Lung (tissue), 12 donors: ENCODE measurements around the gene FBXO10. TPM values are rescaled to one million over a fixed set of nuclear protein-coding genes. Genes with fewer than 3 reads are reported as not detected.

Experiments
- ATAC-seq: fragments of 200-7000 bp; cut with Tn5 transposase; one replicate; pipeline ENCODE4 v1.9.1; 2020; ENCODE audit warnings: moderate number of reproducible peaks; ENCODE audit not compliant: insufficient read depth, low FRiP score
- DNase-seq, 3 donors: peaks; one replicate each; pipeline ENCODE4 v3.0.0-alpha.2; 2013 to 2017
- H3K27ac ChIP-seq, 2 donors: one replicate each; pipeline ENCODE4 v1.5.1; 2013; ENCODE audit warnings: mild to moderate bottlenecking in 2 of 2, moderate library complexity in 2 of 2, control low read depth in 1 of 2, inconsistent platforms in 1 of 2, low read depth in 1 of 2, low read length in 1 of 2
- H3K27me3 ChIP-seq, 3 donors: one replicate each; pipeline ENCODE4 v1.5.1; 2013; ENCODE audit warnings: low read length in 2 of 3; ENCODE audit not compliant: control insufficient read depth in 3 of 3, insufficient read depth in 3 of 3
- H3K36me3 ChIP-seq, 4 donors: one replicate each; pipeline ENCODE4 v1.5.1; 2013; ENCODE audit warnings: low read length in 4 of 4, mild to moderate bottlenecking in 1 of 4, moderate library complexity in 1 of 4; ENCODE audit not compliant: control insufficient read depth in 4 of 4, insufficient read depth in 4 of 4
- H3K4me1 ChIP-seq, 5 donors: one replicate each; pipeline ENCODE4 v1.5.1; 2013; ENCODE audit warnings: low read length in 5 of 5, mild to moderate bottlenecking in 2 of 5, moderate library complexity in 1 of 5; ENCODE audit not compliant: control insufficient read depth in 5 of 5, insufficient read depth in 5 of 5
- H3K4me3 ChIP-seq: one replicate; pipeline ENCODE4 v1.5.1; 2013; ENCODE audit warnings: mild to moderate bottlenecking, control low read depth, moderate library complexity
- H3K9ac ChIP-seq, 2 donors: one replicate each; pipeline ENCODE4 v1.5.1; 2013; ENCODE audit warnings: low read length in 2 of 2, control low read depth in 1 of 2; ENCODE audit not compliant: insufficient read depth in 1 of 2
- H3K9me3 ChIP-seq, 4 donors: one replicate each; pipeline ENCODE4 v1.5.1; 2013; ENCODE audit warnings: low read length in 3 of 4, mild to moderate bottlenecking in 1 of 4, moderate library complexity in 1 of 4; ENCODE audit not compliant: control insufficient read depth in 4 of 4, insufficient read depth in 3 of 4
- CTCF ChIP-seq: IDR thresholded peaks from 2 replicates; pipeline ENCODE4 v1.5.1; 2012; ENCODE audit warnings: mild to moderate bottlenecking; ENCODE audit errors: control extremely low read depth, extremely low read depth
- WGBS, 2 donors: extraction: QIAGEN DNeasy Blood & Tissue Kit; methylation state at CpG; one replicate each; pipeline ENCODE4 v1.1.7; 2013; 5-methylcytosine and 5-hydroxymethylcytosine counted together
- polyA plus RNA-seq, 2 donors: library from polyadenylated mRNA; stranded (reverse); fragments of 200-250 nt; gene quantifications; one replicate each; pipeline ENCODE4 v1.2.1, GENCODE V29; 2013
- total RNA-seq, 2 donors: library from RNA; depleted of rRNA in 1 of 2; stranded (reverse); fragments of >200 nt in 1 of 2; gene quantifications; one replicate each; pipeline ENCODE4 v1.2.1, GENCODE V29; 2014 to 2021
- donor health status: control.
- donor health status: control.
- donor health status: Bipolar disorder and iron deficiency.
- donor health status: healthy.
- donor health status: DM: yes; HTN: yes; CAD: no.

FBXO10 gene
- total and polyA plus RNA-seq, 4 donors = 2.6 to 6.3 (median 4.0) TPM

- 77 to 95% methylated on average over 1 of the region's 1 CpG for WGBS, 2 donors
- ATAC-seq (no peak), DNase-seq (no peak)
- Histone ChIP-seq H3K36me3 (no peaks in the 10 kb centered on the region), H3K9me3 (no peaks in the 10 kb centered on the region), H3K9ac (no peak overlapping the region), H3K27me3 (peaks cover 0 to 4% (median 3%) of the 10 kb centered on the region in 3 donors), H3K27ac (no peak overlapping the region), H3K4me1 (peaks cover 0 to 2% (median 0%) of the 10 kb centered on the region in 5 donors), H3K4me3 (no peak overlapping the region)
- TF ChIP-seq CTCF = no peak
Measured at GRCh38 chr9:37624073-37624472, 47.9 kb upstream of the FBXO10 start.

DNA sequence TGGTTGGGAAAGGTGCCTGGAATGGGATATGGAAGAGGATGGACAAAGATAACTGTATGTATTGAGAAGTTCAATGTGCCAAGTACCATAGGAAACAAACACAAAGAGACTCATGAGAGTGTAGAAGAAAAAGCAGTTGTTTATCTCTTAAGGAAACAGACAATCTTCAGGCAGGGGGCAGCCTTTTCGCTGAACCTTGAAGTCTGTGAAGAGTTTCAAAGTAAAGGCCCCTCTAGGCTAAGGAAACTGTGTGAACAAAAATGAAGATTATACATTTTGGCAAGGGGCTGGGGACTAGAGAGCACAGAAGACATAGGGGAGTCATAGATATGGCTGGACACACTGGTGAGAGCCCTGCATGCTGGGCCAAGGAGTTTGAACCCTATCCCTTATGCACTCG is 47.1 kb upstream of the FBXO10 start:
- no peak overlapping the region for H3K27ac ChIP-seq
- H3K36me3 ChIP-seq = no peaks in the 10 kb centered on the region
- H3K4me1 ChIP-seq = peaks cover 0 to 2% (median 0%) of the 10 kb centered on the region in 5 donors
- no peak overlapping the region for H3K9ac ChIP-seq
- H3K4me3 ChIP-seq = no peak overlapping the region
- DNase-seq (no peak), ATAC-seq (no peak)
- TF ChIP-seq CTCF = no peak
- peaks cover 0 to 4% (median 3%) of the 10 kb centered on the region in 3 donors for H3K27me3 ChIP-seq
- 82 to 83% methylated on average over 2 of the region's 2 CpGs for WGBS, 2 donors
- no peaks in the 10 kb centered on the region for H3K9me3 ChIP-seq

- Histone ChIP-seq H3K9ac (no peak overlapping the region), H3K9me3 (no peaks in the 10 kb centered on the region), H3K27ac (no peak overlapping the region), H3K27me3 (peaks cover 0 to 5% (median 4%) of the 10 kb centered on the region in 3 donors), H3K4me3 (no peak overlapping the region), H3K36me3 (no peaks in the 10 kb centered on the region), H3K4me1 (peaks cover 0 to 2% (median 0%) of the 10 kb centered on the region in 5 donors)
- TF ChIP-seq CTCF = no peak
- no peak for DNase-seq
- 77 to 90% methylated on average over 4 of the region's 4 CpGs for WGBS, 2 donors
- no peak for ATAC-seq
Measured at GRCh38 chr9:37622462-37622861, 46.3 kb upstream of the FBXO10 start.
